T-cell (primary cell): ENCODE measurements around the gene DNAH8. TPM values are rescaled to one million over a fixed set of nuclear protein-coding genes. Genes with fewer than 3 reads are reported as not detected.

Source experiments
- ATAC-seq, 4 experiments: fragments of 200-7000 bp in 3 of 4; fragments of 150-1000 bp in 1 of 4; cut with Tn5 transposase; replicated peaks in 1 of 4; 1 replicate in 3 of 4; 2 replicates in 1 of 4; pipeline ENCODE4 v1.10.0; 2021; ENCODE audit warnings: moderate library complexity in 3 of 4, mild to moderate bottlenecking in 2 of 4, moderate number of reproducible peaks in 1 of 4
- CTCF ChIA-PET, 2 donors: fragments of 300-600 bp; sonication (Branson Sonifier 250); formaldehyde crosslinking; loops; one replicate each; lab custom pipeline; 2022; ENCODE audit warnings: antibody characterized with exemption in 2 of 2; lab: Charles Lee
- POLR2A ChIA-PET, 2 donors: fragments of 300-600 bp; sonication (Branson Sonifier 250); formaldehyde crosslinking; loops; one replicate each; lab custom pipeline; 2022; ENCODE audit warnings: antibody characterized with exemption in 2 of 2; lab: Charles Lee
- DNase-seq, 35 experiments: peaks; one replicate each; pipeline versions ENCODE4 v3.0.0 to v3.0.0-alpha.2; 2013 to 2023
- H3K27ac ChIP-seq: one replicate; pipeline ENCODE4 v1.5.1; 2013; ENCODE audit warnings: low read length
- H3K27me3 ChIP-seq, 2 experiments: replicated peaks in 1 of 2; 1 replicate in 1 of 2; 2 replicates in 1 of 2; pipeline versions ENCODE4 v1.6.1 to v1.7.0; 2013; ENCODE audit warnings: low read length in 1 of 2, mixed read lengths in 1 of 2; ENCODE audit not compliant: control insufficient read depth in 2 of 2, insufficient read depth in 2 of 2; ENCODE audit errors: extremely low read depth in 1 of 2
- H3K36me3 ChIP-seq, 2 donors: 1 replicate in 1 of 2; 2 replicates in 1 of 2; pipeline versions ENCODE4 v1.6.1 to v1.7.0; 2013; ENCODE audit warnings: low read length in 1 of 2; ENCODE audit not compliant: control insufficient read depth in 2 of 2, insufficient read depth in 1 of 2; ENCODE audit errors: extremely low read depth in 1 of 2
- H3K4me1 ChIP-seq, 2 experiments: 1 replicate in 1 of 2; 2 replicates in 1 of 2; pipeline versions ENCODE4 v1.6.1 to v1.7.0; 2013; ENCODE audit warnings: low read length in 2 of 2, mixed read lengths in 1 of 2; ENCODE audit not compliant: insufficient read depth in 2 of 2, control insufficient read depth in 1 of 2; ENCODE audit errors: extremely low read depth in 1 of 2
- H3K4me3 ChIP-seq, 2 donors: 1 replicate in 1 of 2; 2 replicates in 1 of 2; pipeline versions ENCODE4 v1.5.1 to v1.7.0; 2013; ENCODE audit warnings: mild to moderate bottlenecking in 2 of 2, low read length in 1 of 2, moderate library complexity in 1 of 2; ENCODE audit not compliant: control insufficient read depth in 1 of 2; ENCODE audit errors: extremely low read depth in 1 of 2
- H3K9me3 ChIP-seq: 2 replicates; pipeline ENCODE4 v1.7.0; 2013
- H3K27ac Mint-ChIP-seq, 2 donors: one replicate each; pipeline ENCODE4 v1.8.0; 2020 to 2021; ENCODE audit warnings: mild to moderate bottlenecking in 2 of 2, mixed read lengths in 2 of 2
- H3K27me3 Mint-ChIP-seq, 2 donors: one replicate each; pipeline ENCODE4 v1.8.0; 2021 to 2022; ENCODE audit warnings: mixed read lengths in 2 of 2
- H3K36me3 Mint-ChIP-seq: one replicate; pipeline ENCODE4 v1.8.0; 2021; ENCODE audit warnings: mixed read lengths
- H3K4me1 Mint-ChIP-seq, 3 donors: one replicate each; pipeline ENCODE4 v1.8.0; 2020 to 2022; ENCODE audit warnings: mixed read lengths in 3 of 3, mild to moderate bottlenecking in 1 of 3
- H3K4me3 Mint-ChIP-seq, 3 donors: one replicate each; pipeline ENCODE4 v1.8.0; 2020 to 2022; ENCODE audit warnings: mild to moderate bottlenecking in 3 of 3, mixed read lengths in 3 of 3, moderate library complexity in 3 of 3
- H3K9me3 Mint-ChIP-seq, 3 donors: one replicate each; pipeline ENCODE4 v1.8.0; 2020 to 2022; ENCODE audit warnings: mixed read lengths in 3 of 3
- WGBS: methylation state at CpG from one replicate; pipeline ENCODE4 v1.1.5; 2013; ENCODE audit warnings: missing lambda C conversion rate; ENCODE audit not compliant: insufficient coverage; 5-methylcytosine and 5-hydroxymethylcytosine counted together
- total RNA-seq, 35 experiments: library from RNA in 6 of 35; stranded (reverse) in 6 of 35; fragments of 120-200 nt in 1 of 35; gene quantifications; one replicate each; pipeline versions ENCODE4 v1.2.1 to v1.2.4 and lab custom pipeline; 2013 to 2026

The DNAH8 gene, protein sequence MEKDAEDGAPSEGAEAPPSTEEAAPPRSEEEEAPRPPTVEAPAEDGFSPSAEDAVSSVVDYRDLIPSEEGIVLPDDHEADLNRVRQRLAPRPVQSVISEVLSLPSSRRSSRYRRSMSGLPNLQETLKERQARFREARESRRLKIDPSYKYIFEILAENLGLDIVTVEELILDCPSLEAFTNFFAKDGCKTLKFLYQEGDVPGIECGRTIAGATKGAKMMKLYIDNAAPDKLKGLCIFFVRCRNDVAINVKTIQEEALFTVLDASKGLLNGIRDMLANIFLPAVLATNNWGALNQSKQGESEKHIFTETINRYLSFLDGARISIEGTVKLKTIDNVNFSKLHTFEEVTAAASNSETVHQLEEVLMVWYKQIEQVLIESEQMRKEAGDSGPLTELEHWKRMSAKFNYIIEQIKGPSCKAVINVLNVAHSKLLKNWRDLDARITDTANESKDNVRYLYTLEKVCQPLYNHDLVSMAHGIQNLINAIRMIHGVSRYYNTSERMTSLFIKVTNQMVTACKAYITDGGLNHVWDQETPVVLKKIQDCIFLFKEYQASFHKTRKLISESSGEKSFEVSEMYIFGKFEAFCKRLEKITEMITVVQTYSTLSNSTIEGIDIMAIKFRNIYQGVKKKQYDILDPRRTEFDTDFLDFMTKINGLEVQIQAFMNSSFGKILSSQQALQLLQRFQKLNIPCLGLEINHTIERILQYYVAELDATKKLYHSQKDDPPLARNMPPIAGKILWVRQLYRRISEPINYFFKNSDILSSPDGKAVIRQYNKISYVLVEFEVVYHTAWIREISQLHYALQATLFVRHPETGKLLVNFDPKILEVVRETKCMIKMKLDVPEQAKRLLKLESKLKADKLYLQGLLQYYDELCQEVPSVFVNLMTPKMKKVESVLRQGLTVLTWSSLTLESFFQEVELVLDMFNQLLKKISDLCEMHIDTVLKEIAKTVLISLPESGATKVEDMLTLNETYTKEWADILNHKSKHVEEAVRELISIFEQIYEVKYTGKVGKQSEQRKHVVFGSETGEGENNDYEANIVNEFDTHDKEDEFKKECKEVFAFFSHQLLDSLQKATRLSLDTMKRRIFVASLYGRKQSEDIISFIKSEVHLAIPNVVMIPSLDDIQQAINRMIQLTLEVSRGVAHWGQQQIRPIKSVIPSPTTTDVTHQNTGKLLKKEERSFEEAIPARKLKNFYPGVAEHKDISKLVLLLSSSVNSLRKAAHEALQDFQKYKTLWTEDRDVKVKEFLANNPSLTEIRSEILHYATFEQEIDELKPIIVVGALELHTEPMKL (N-terminal part only)
- under 1 TPM in 4 of 5 donors, not detected in 1; 0.03 to 0.12 (median 0.08) TPM for total RNA-seq
- 0.11 TPM for total RNA-seq (2013)
- 0 to 1.4 (median 0.57) reads per million in 29 experiments for total RNA-seq (lab: John Stamatoyannopoulos, UW)

DNA sequence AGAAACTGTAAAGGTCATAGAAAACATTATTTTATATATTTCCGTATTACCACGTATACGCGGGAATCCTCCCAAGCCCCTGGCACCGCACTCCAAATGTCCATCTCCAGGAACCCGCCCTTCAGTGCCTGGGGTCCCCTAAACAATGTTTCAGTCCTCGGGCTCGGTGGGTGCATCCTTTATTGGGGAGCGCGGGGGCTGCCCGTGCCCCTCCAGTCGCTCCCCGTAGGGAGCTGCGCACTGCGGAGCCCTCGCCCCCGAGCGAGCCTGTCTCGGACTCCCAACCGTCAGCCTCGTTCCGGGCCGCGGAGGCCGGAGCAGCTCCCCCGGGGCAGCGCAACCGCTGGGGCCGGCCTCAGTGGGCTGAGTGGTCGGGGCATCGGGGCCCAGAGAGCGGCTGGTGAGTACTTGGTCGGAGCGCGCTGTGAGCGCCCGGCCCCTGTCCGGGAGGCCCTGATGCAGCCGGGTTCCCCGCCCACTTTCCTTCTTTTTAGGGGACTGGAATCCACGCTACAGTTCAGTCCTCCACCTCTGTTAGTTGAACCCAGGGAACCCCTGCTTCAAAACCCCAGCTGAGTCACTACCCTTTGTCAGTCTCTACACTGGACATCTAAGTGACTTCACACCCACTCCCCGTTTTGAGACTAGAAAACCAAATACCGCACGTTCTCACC is at the start of gene DNAH8:
Gene DNAH8 (plus strand): TSS at position 296 of the 674 bp plus-strand sequence. CDS start 7,499 bp downstream, outside the sequence.
- no peaks in the 10 kb centered on the region for H3K9me3 Mint-ChIP-seq
- peak within 1 kb of the TSS; percentile 36 for H3K27ac ChIP-seq
- peaks cover 12 to 27% (median 20%) of the 10 kb centered on the region in 3 donors for H3K4me1 Mint-ChIP-seq
- H3K36me3 ChIP-seq, result no peaks in the 10 kb centered on the region
- no peaks in the 10 kb centered on the region for H3K9me3 ChIP-seq
- peak within 1 kb of the TSS; percentile 29 for H3K4me3 ChIP-seq
- 6% methylated on average over 36 of the region's 44 CpGs for WGBS
- peaks cover 13 to 18% of the 10 kb centered on the region in 2 experiments for H3K27me3 ChIP-seq
- peak within 1 kb of the TSS; percentile 84 to 94 for H3K27ac Mint-ChIP-seq
- ATAC-seq (peak in 2 of 4 experiments; percentile 13 to 32), DNase-seq (peak in 2 of 35 experiments; percentile 2 to 3)
- no peaks in the 10 kb centered on the region for H3K36me3 Mint-ChIP-seq
- peaks cover 34 to 39% of the 10 kb centered on the region in 2 donors for H3K27me3 Mint-ChIP-seq
- H3K4me3 Mint-ChIP-seq, result peak within 1 kb of the TSS; percentile 12 to 64 (median 35)
- H3K4me1 ChIP-seq, result peaks cover 0 to 18% of the 10 kb centered on the region in 2 experiments
- ChIA-PET POLR2A (interaction anchor here in 1 of 2 donors (1.1 kb wide), 1 partner anchor 15 kb away, joined by 10 read pairs; no protein-coding TSS in a partner anchor), CTCF (interaction anchor here in 1 of 2 donors (0.5 kb wide), 1 partner anchor 10 kb away, joined by 3 read pairs; no protein-coding TSS in a partner anchor)

DNA sequence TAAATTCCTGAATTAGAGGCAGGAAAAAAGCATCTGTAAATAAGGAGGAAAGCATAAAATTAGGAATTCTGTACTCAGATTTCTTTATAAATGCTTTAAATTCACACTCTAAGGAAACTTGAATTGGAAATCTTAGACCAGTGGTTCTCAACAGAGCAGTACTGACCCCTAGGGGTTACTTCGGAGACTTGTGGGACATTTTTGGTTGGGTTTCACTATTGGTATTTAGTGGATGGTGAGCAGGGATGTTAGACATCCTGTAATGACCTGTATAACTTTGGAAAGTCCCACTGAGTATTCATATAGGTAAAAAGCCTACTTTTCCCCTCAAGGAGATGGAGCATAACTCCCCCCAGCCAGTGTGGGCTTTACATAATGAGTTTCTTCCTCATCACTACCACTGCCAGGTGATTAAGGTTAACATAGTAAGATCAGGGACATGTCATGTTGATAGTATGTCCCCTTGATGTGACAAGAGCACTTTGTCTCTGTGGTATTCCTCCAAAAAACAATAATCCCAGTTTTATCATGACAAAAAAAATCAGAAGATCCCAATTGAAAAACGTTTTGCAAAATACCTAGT is 43.1 kb upstream of the DNAH8 start:
- H3K4me1 ChIP-seq, result peaks cover 0 to 2% of the 10 kb centered on the region in 2 experiments
- no peak overlapping the region for H3K4me3 ChIP-seq
- no CpG with 5 or more reads among the region's 2 CpGs for WGBS
- Mint-ChIP-seq H3K9me3 (no peaks in the 10 kb centered on the region), H3K27ac (no peak overlapping the region), H3K4me3 (no peak overlapping the region), H3K27me3 (no peaks in the 10 kb centered on the region), H3K4me1 (peaks cover 15 to 28% (median 18%) of the 10 kb centered on the region in 3 donors), H3K36me3 (peaks cover 27% of the 10 kb centered on the region)
- CTCF ChIA-PET, result no interaction called here
- peaks cover 3 to 10% of the 10 kb centered on the region in 2 donors for H3K36me3 ChIP-seq
- peak in 19 of 35 experiments; percentile 2 to 70 (median 10) for DNase-seq
- H3K27ac ChIP-seq, result no peak overlapping the region
- H3K9me3 ChIP-seq, result no peaks in the 10 kb centered on the region
- peak in 3 of 4 experiments; percentile 61 to 80 (median 69) for ATAC-seq
- POLR2A ChIA-PET, result no interaction called here
- no peaks in the 10 kb centered on the region for H3K27me3 ChIP-seq

DNA sequence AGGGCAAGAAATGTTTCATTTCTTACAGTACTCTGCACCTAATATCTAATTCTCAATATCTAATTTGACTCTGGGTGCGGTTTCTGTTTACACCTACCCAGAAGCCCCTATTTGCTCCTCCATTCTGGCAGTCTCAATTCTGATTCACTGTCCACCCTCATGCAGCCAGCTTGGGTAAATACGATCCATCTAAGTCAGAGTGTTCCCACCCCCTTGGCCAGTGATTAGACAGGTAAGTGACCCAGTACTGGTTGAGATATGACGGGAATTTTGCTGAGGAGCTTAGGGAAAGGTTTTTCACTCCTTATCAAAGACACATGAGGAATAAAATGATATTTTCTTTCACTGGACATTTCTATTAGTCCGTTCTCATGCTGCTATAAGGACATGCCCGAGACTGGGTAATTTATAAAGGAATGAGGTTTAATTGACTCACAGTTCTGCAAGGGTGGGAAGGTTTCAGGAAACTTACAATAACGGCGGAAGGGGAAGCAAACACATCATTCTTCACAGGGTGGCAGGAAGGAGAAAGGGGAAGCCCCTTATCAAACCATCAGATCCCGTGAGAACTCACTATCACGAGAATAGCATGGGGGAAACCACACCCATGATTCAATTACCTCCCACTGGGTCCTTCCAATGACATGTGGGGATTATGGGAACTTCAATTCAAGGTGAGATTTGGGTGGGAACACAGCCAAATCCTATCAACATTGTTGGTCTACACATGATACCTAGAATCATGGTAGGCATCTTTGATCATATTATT is 41.5 kb upstream of the DNAH8 start:
- WGBS, result 60% methylated on average over 1 of the region's 9 CpGs
- H3K4me3 ChIP-seq, result no peak overlapping the region
- peaks cover 36% of the 10 kb centered on the region for H3K36me3 Mint-ChIP-seq
- no peaks in the 10 kb centered on the region for H3K27me3 Mint-ChIP-seq
- no peak overlapping the region for H3K4me3 Mint-ChIP-seq
- peaks cover 0 to 2% of the 10 kb centered on the region in 2 experiments for H3K4me1 ChIP-seq
- peak overlapping the region; percentile 4 to 22 for H3K27ac Mint-ChIP-seq
- H3K4me1 Mint-ChIP-seq, result peaks cover 15 to 34% (median 18%) of the 10 kb centered on the region in 3 donors
- H3K27me3 ChIP-seq, result no peaks in the 10 kb centered on the region
- peak in 1 of 35 experiments; percentile 19 for DNase-seq
- POLR2A ChIA-PET, result no interaction called here
- H3K36me3 ChIP-seq, result peaks cover 3 to 23% of the 10 kb centered on the region in 2 donors
- H3K9me3 Mint-ChIP-seq, result no peaks in the 10 kb centered on the region
- no peaks in the 10 kb centered on the region for H3K9me3 ChIP-seq
- H3K27ac ChIP-seq, result no peak overlapping the region
- ATAC-seq, result peak in 3 of 4 experiments; percentile 24 to 50 (median 43)
- CTCF ChIA-PET, result no interaction called here

DNA sequence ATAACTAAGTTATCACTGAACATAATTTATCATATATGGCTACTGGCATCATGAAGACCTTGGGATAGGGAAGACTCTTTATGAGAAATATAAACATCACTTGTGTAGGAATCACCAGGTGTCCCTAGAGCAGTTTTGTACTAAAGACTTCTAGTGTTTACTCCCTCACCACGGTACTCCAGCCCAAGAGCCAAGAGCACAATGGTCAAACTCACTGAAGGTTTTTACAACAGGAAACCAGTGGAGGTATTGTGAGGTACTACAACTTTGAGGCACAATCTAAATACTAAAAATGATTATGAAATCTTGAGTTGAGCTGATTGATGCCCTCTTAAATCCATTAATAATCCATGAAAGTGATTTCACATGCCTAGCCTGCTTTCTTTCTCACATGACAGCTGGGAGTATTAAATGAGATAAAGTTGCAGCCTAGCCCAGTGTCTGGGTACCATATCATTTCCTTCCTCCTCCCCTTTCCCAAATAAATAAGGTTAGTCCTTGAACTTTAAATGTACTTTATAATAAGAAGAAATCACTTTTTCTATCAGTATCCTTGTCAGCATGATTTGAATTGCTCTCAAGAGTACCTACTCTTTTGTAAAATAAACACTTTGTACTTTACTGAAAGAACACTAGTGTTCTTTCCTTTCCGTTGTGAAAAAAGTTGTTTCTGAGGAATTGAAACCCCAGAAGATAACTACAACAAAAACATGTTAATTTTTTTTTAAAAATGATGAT is 38.7 kb upstream of the DNAH8 start:
- H3K27ac Mint-ChIP-seq, result peak overlapping the region in 1 of 2 donors; percentile 27
- H3K9me3 Mint-ChIP-seq, result no peaks in the 10 kb centered on the region
- ChIA-PET POLR2A (no interaction called here), CTCF (interaction anchor here in 1 of 2 donors (0.7 kb wide), 1 partner anchor 28 kb away, joined by 5 read pairs; no protein-coding TSS in a partner anchor)
- DNase-seq (no peak), ATAC-seq (no peak)
- peaks cover 0 to 2% of the 10 kb centered on the region in 2 experiments for H3K4me1 ChIP-seq
- no peaks in the 10 kb centered on the region for H3K9me3 ChIP-seq
- peaks cover 40% of the 10 kb centered on the region for H3K36me3 Mint-ChIP-seq
- no peaks in the 10 kb centered on the region for H3K27me3 ChIP-seq
- H3K27ac ChIP-seq, result no peak overlapping the region
- no peak overlapping the region for H3K4me3 Mint-ChIP-seq
- H3K4me3 ChIP-seq, result no peak overlapping the region
- H3K27me3 Mint-ChIP-seq, result no peaks in the 10 kb centered on the region
- peaks cover 3 to 37% of the 10 kb centered on the region in 2 donors for H3K36me3 ChIP-seq
- peaks cover 15 to 37% (median 18%) of the 10 kb centered on the region in 3 donors for H3K4me1 Mint-ChIP-seq
- WGBS, result no CpG with 5 or more reads among the region's 2 CpGs
